GM12874 (cell line): ENCODE measurements around the gene ZDHHC20.

Experiments used
- CTCF ChIP-seq: IDR thresholded peaks from 2 replicates; pipeline ENCODE4 v1.5.1; 2011; ENCODE audit warnings: low read depth, mild to moderate bottlenecking, control low read depth, low read length, moderate library complexity; ENCODE audit not compliant: insufficient read depth

Gene ZDHHC20

GRCh38 chr13:21458813-21459701 lies at the start of gene ZDHHC20:
ZDHHC20 (minus strand) TSS chr13:21459303; CDS start chr13:21459171, 132 bp downstream.
- no peak for TF ChIP-seq CTCF

- TF ChIP-seq CTCF, result no peak
These were observed 45.3 kb upstream of the ZDHHC20 start for GRCh38 chr13:21504379-21504778.

GRCh38 chr13:21501686-21502085 lies 42.6 kb upstream of the ZDHHC20 start:
- TF ChIP-seq CTCF, result no peak

GRCh38 chr13:21486322-21486721 lies 27.2 kb upstream of the ZDHHC20 start:
- TF ChIP-seq CTCF, result no peak

GRCh38 chr13:21483748-21484147 lies 24.6 kb upstream of the ZDHHC20 start:
- no peak for TF ChIP-seq CTCF

GRCh38 chr13:21481359-21481758 lies 22.3 kb upstream of the ZDHHC20 start:
- no peak for TF ChIP-seq CTCF

GRCh38 chr13:21478881-21479808 lies 20.0 kb upstream of the ZDHHC20 start:
- peak; percentile 32 for TF ChIP-seq CTCF
